SH-SY5Y (cell line): Measurements from ENCODE around the gene PAK1.

Experiments
- GATA2 ChIP-seq: IDR thresholded peaks from 2 replicates; pipeline ENCODE4 v1.6.1; 2011; ENCODE audit warnings: mild to moderate bottlenecking, low read depth, low read length
- GATA3 ChIP-seq: IDR thresholded peaks from 2 replicates; pipeline ENCODE4 v1.6.1; 2011; ENCODE audit warnings: low read depth, mild to moderate bottlenecking, low read length, moderate library complexity

GRCh38 chr11:77470971-77471370 is 2.9 kb downstream of the PAK1 start:
- no peak for TF ChIP-seq GATA2
- no peak for TF ChIP-seq GATA3
